CD14-positive monocyte (primary cell): Measurements from ENCODE around the gene PDK2. TPM values are rescaled to one million over a fixed set of nuclear protein-coding genes. Genes with fewer than 3 reads are reported as not detected.

Experiments used
- DNase-seq, 3 donors: peaks; one replicate each; pipeline ENCODE4 v3.0.0-alpha.2; 2011 to 2022
- H2AFZ ChIP-seq: 2 replicates; pipeline ENCODE4 v1.6.0; 2012; ENCODE audit warnings: mild to moderate bottlenecking, low read depth, low read length, inconsistent platforms; ENCODE audit not compliant: insufficient read depth, poor library complexity, severe bottlenecking
- H3K27ac ChIP-seq, 2 donors: 1 replicate in 1 of 2; 2 replicates in 1 of 2; pipeline ENCODE4 v1.5.1; 2012 to 2013; ENCODE audit warnings: low read length in 2 of 2, control low read depth in 1 of 2, inconsistent platforms in 1 of 2, low read depth in 1 of 2, mild to moderate bottlenecking in 1 of 2
- H3K27me3 ChIP-seq, 2 donors: one replicate each; pipeline versions ENCODE4 v1.6.0 to v1.6.1; 2011 to 2013; ENCODE audit warnings: low read length in 2 of 2; ENCODE audit not compliant: control insufficient read depth in 2 of 2, insufficient read depth in 2 of 2
- H3K36me3 ChIP-seq, 2 donors: replicated peaks in 1 of 2; 1 replicate in 1 of 2; 2 replicates in 1 of 2; pipeline versions ENCODE4 v1.5.1 to v1.6.1; 2012 to 2013; ENCODE audit warnings: low read length in 2 of 2, control low read depth in 1 of 2, inconsistent platforms in 1 of 2, mild to moderate bottlenecking in 1 of 2; ENCODE audit not compliant: insufficient read depth in 2 of 2, control insufficient read depth in 1 of 2
- H3K4me1 ChIP-seq, 2 donors: 1 replicate in 1 of 2; 2 replicates in 1 of 2; pipeline versions ENCODE4 v1.5.1 to v1.6.1; 2012 to 2013; ENCODE audit warnings: low read length in 2 of 2, control low read depth in 1 of 2, inconsistent platforms in 1 of 2, mild to moderate bottlenecking in 1 of 2, moderate library complexity in 1 of 2; ENCODE audit not compliant: insufficient read depth in 2 of 2, control insufficient read depth in 1 of 2
- H3K4me2 ChIP-seq: replicated peaks from 2 replicates; pipeline ENCODE3; 2012; ENCODE audit warnings: low read length, moderate library complexity, mild to moderate bottlenecking; ENCODE audit not compliant: poor library complexity, severe bottlenecking; ENCODE audit errors: extremely low read depth
- H3K4me3 ChIP-seq, 3 experiments: fragments of 200-600 bp in 1 of 3; sonication (generic) in 1 of 3; replicated peaks in 1 of 3; 1 replicate in 2 of 3; 2 replicates in 1 of 3; pipeline ENCODE4 v1.5.1; 2011 to 2013; ENCODE audit warnings: low read length in 3 of 3, mild to moderate bottlenecking in 3 of 3, control low read depth in 2 of 3, low read depth in 2 of 3, inconsistent platforms in 1 of 3, moderate library complexity in 1 of 3
- H3K79me2 ChIP-seq: 2 replicates; pipeline ENCODE4 v1.6.0; 2012; ENCODE audit warnings: mild to moderate bottlenecking, control low read depth, inconsistent platforms, low read length, moderate library complexity; ENCODE audit not compliant: insufficient read depth
- H3K9ac ChIP-seq: 2 replicates; pipeline ENCODE4 v1.6.0; 2017; ENCODE audit warnings: low read length, mild to moderate bottlenecking; ENCODE audit not compliant: insufficient read depth, poor library complexity, severe bottlenecking
- H3K9me3 ChIP-seq, 2 donors: replicated peaks in 1 of 2; 1 replicate in 1 of 2; 2 replicates in 1 of 2; pipeline versions ENCODE4 v1.5.1 to v1.6.1; 2012 to 2013; ENCODE audit warnings: low read length in 2 of 2, control low read depth in 1 of 2; ENCODE audit not compliant: control insufficient read depth in 1 of 2, insufficient read depth in 1 of 2
- H4K20me1 ChIP-seq: 2 replicates; pipeline ENCODE4 v1.6.0; 2012; ENCODE audit warnings: mild to moderate bottlenecking, low read length, control low read depth, moderate library complexity; ENCODE audit not compliant: insufficient read depth
- H3K27ac Mint-ChIP-seq, 7 donors: one replicate each; pipeline ENCODE4 v1.8.0; 2020; ENCODE audit warnings: mild to moderate bottlenecking in 7 of 7, mixed read lengths in 7 of 7, moderate library complexity in 6 of 7, inconsistent platforms in 2 of 7
- H3K27me3 Mint-ChIP-seq, 3 donors: one replicate each; pipeline ENCODE4 v1.8.0; 2021 to 2022; ENCODE audit warnings: low read depth in 3 of 3, mild to moderate bottlenecking in 3 of 3, mixed read lengths in 3 of 3, moderate library complexity in 3 of 3, inconsistent platforms in 1 of 3
- H3K36me3 Mint-ChIP-seq, 2 donors: one replicate each; pipeline ENCODE4 v1.8.0; 2020; ENCODE audit warnings: mixed read lengths in 2 of 2, inconsistent platforms in 1 of 2, mild to moderate bottlenecking in 1 of 2
- H3K4me1 Mint-ChIP-seq: one replicate; pipeline ENCODE4 v1.8.0; 2020; ENCODE audit warnings: mild to moderate bottlenecking, mixed read lengths
- H3K4me3 Mint-ChIP-seq, 2 donors: one replicate each; pipeline ENCODE4 v1.8.0; 2020; ENCODE audit warnings: mild to moderate bottlenecking in 2 of 2, mixed read lengths in 2 of 2, moderate library complexity in 1 of 2
- H3K9me3 Mint-ChIP-seq, 7 donors: one replicate each; pipeline ENCODE4 v1.8.0; 2020 to 2022; ENCODE audit warnings: mixed read lengths in 7 of 7, mild to moderate bottlenecking in 6 of 7, moderate library complexity in 6 of 7, inconsistent platforms in 2 of 7
- CTCF ChIP-seq: fragments of 200-600 bp; IDR thresholded peaks from one replicate; pipeline ENCODE4 v1.8.0; 2022; ENCODE audit warnings: antibody characterized with exemption, mild to moderate bottlenecking
- WGBS: methylation state at CpG from one replicate; pipeline ENCODE4 v1.1.5; 2013; ENCODE audit warnings: missing lambda C conversion rate; ENCODE audit not compliant: insufficient coverage; 5-methylcytosine and 5-hydroxymethylcytosine counted together
- intact Hi-C, 2 donors: fragments of 100-400 bp; cut with micrococcal nuclease; formaldehyde crosslinking; loops; one replicate each; pipeline versions ENCODE4 v1.15.0 to v1.15.1; 2023
- polyA plus RNA-seq, 3 donors: library from polyadenylated mRNA; depleted of rRNA in 1 of 3; unstranded in 2 of 3; stranded (reverse) in 1 of 3; fragments of 300-500 nt in 2 of 3; fragments of >200 nt in 1 of 3; fragmentation: Illumina TruSeq in 2 of 3; gene quantifications; 1 replicate in 2 of 3; 2 replicates in 1 of 3; pipeline ENCODE4 v1.2.3, GENCODE V29; 2012 to 2021

Gene PDK2
- polyA plus RNA-seq, 3 donors: 15.9 to 43.0 (median 23.4) TPM

- Mint-ChIP-seq H3K4me1 (peaks cover 18% of the 10 kb centered on the region), H3K4me3 (peak overlapping the region; percentile 78 to 93), H3K27me3 (peaks cover 57 to 73% (median 63%) of the 10 kb centered on the region in 3 donors), H3K36me3 (peaks cover 0 to 6% of the 10 kb centered on the region in 2 donors), H3K27ac (no peak overlapping the region), H3K9me3 (peaks cover 0 to 18% (median 5%) of the 10 kb centered on the region in 7 donors)
- Histone ChIP-seq H4K20me1 (no peaks in the 10 kb centered on the region), H3K4me2 (peak overlapping the region; percentile 83), H3K27me3 (peaks cover 34 to 57% of the 10 kb centered on the region in 2 donors), H3K27ac (no peak overlapping the region), H3K36me3 (no peaks in the 10 kb centered on the region), H2AFZ (peak overlapping the region; percentile 66), H3K4me1 (peaks cover 14 to 22% of the 10 kb centered on the region in 2 donors), H3K79me2 (no peaks in the 10 kb centered on the region), H3K4me3 (peak overlapping the region; percentile 30 to 74 (median 38)), H3K9me3 (peaks cover 0 to 6% of the 10 kb centered on the region in 2 donors), H3K9ac (peak overlapping the region; percentile 27)
- no peak for DNase-seq
- WGBS: under 1% methylated on average over 62 of the region's 64 CpGs
- TF ChIP-seq CTCF: no peak
- intact Hi-C loops: no loop called here
Observed at GRCh38 chr17:50056217-50056960, 38.8 kb upstream of the PDK2 start.

GRCh38 chr17:50056961-50057330 is 38.2 kb upstream of the PDK2 start:
- peaks cover 18% of the 10 kb centered on the region for H3K4me1 Mint-ChIP-seq
- H3K4me1 ChIP-seq: peaks cover 14 to 22% of the 10 kb centered on the region in 2 donors
- H3K4me3 Mint-ChIP-seq: peak overlapping the region; percentile 71 to 93
- no peaks in the 10 kb centered on the region for H4K20me1 ChIP-seq
- no peak overlapping the region for H3K9ac ChIP-seq
- TF ChIP-seq CTCF: no peak
- peaks cover 57 to 71% (median 61%) of the 10 kb centered on the region in 3 donors for H3K27me3 Mint-ChIP-seq
- H3K4me2 ChIP-seq: peak overlapping the region; percentile 83
- H3K36me3 Mint-ChIP-seq: peaks cover 0 to 6% of the 10 kb centered on the region in 2 donors
- no peak overlapping the region for H3K27ac Mint-ChIP-seq
- H3K27ac ChIP-seq: no peak overlapping the region
- H2AFZ ChIP-seq: peak overlapping the region; percentile 66
- intact Hi-C loops: no loop called here
- DNase-seq: no peak
- H3K27me3 ChIP-seq: peaks cover 34 to 57% of the 10 kb centered on the region in 2 donors
- H3K9me3 ChIP-seq: peaks cover 0 to 6% of the 10 kb centered on the region in 2 donors
- H3K79me2 ChIP-seq: no peaks in the 10 kb centered on the region
- peaks cover 0 to 18% (median 5%) of the 10 kb centered on the region in 7 donors for H3K9me3 Mint-ChIP-seq
- no peaks in the 10 kb centered on the region for H3K36me3 ChIP-seq
- peak overlapping the region in 1 of 3 experiments; percentile 74 for H3K4me3 ChIP-seq
- 46% methylated on average over 4 of the region's 15 CpGs for WGBS
